GM12875 (cell line): ENCODE measurements around the gene MYH7B.

Source experiments
- H3K4me3 ChIP-seq: one replicate; pipeline ENCODE4 v1.5.1; 2011; ENCODE audit warnings: low read depth, low read length, control low read depth
- TF ChIP-seq, protein P1 (sequence below): IDR thresholded peaks from 2 replicates; pipeline ENCODE4 v1.5.1; 2011; ENCODE audit warnings: low read depth, mild to moderate bottlenecking, control low read depth, inconsistent platforms, low read length, moderate library complexity, borderline replicate concordance; ENCODE audit not compliant: insufficient read depth

Gene MYH7B

DNA sequence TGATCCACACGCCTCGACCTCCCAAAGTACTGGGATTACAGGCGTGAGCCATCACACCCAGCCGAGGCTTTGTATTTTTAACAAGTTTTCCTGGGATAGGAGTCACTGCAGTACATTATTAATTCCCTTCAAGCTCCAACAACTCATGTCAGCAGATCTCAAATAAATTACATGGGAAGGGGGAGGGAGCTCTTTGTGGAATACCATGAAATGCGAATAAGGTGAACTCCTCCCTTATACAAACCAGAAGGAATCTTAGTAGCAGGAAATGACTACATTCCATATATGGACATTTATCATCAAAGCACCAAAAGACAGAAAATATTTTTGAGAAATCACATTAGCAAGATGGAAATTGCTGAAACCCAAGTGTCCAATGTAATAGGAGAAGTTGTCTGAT lies 3.0 kb upstream of the MYH7B start:
- TF ChIP-seq, protein P1, sequence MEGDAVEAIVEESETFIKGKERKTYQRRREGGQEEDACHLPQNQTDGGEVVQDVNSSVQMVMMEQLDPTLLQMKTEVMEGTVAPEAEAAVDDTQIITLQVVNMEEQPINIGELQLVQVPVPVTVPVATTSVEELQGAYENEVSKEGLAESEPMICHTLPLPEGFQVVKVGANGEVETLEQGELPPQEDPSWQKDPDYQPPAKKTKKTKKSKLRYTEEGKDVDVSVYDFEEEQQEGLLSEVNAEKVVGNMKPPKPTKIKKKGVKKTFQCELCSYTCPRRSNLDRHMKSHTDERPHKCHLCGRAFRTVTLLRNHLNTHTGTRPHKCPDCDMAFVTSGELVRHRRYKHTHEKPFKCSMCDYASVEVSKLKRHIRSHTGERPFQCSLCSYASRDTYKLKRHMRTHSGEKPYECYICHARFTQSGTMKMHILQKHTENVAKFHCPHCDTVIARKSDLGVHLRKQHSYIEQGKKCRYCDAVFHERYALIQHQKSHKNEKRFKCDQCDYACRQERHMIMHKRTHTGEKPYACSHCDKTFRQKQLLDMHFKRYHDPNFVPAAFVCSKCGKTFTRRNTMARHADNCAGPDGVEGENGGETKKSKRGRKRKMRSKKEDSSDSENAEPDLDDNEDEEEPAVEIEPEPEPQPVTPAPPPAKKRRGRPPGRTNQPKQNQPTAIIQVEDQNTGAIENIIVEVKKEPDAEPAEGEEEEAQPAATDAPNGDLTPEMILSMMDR: no peak
- no peak overlapping the region for H3K4me3 ChIP-seq

DNA sequence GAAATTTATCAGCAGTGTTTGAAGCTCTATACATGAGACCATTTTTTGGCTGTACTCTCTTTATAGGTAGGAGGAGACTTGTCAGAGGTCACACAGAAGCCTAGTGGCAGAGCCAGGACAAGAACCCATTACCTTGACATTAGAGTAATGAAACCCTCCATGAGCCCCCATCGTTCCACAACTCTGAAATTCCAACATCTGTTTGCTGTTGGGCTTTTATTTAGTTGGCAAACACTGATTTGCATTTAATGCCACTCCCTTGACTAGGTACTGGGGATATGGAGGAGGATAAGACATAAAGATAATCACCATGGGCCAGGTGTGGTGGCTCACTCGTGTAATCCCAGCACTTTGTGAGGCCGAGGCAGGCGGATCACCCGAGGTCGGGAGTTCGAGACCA lies 1.7 kb upstream of the MYH7B start:
- H3K4me3 ChIP-seq: no peak overlapping the region
- TF ChIP-seq, protein P1: no peak

DNA sequence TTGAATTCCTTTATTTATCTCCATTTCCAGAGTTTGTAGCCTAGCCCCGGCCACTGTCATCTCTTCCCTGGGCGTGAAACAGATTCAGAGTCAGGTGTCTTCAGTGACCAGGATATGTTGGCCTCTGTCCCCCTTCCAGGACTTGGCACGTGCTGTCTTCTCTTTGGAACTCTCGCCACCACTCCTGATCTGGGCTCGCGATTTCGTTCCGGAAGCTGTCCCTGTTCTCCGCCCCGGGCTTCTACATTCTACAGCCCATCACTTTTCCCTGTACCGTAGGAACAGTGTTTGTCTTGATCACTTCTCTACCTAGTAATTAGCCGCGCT lies 801 bp upstream of the MYH7B start:
- peak overlapping the region; percentile 60 for H3K4me3 ChIP-seq
- TF ChIP-seq, protein P1: no peak

DNA sequence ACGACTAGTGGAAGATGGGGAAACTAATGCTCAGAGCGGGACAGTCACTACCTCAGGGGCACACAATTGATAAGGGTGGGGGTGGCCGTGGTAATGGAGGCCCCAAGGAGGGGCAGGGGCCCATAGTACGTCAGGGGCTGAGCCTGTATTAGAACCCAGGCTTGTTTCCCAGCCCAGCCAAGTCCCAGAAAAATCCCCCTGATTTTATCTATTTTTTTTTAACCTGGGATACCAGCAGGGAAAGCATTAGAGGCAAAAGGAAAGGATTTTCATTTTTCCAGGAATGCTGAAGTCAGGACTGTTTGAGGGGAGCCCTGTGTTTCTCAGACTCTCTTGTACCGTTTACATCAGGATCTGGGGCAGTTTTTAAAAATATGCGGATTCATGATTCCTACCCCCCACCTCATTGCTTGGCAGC lies 382 bp downstream of the MYH7B start:
- TF ChIP-seq, protein P1: no peak
- H3K4me3 ChIP-seq: peak overlapping the region; percentile 60

DNA sequence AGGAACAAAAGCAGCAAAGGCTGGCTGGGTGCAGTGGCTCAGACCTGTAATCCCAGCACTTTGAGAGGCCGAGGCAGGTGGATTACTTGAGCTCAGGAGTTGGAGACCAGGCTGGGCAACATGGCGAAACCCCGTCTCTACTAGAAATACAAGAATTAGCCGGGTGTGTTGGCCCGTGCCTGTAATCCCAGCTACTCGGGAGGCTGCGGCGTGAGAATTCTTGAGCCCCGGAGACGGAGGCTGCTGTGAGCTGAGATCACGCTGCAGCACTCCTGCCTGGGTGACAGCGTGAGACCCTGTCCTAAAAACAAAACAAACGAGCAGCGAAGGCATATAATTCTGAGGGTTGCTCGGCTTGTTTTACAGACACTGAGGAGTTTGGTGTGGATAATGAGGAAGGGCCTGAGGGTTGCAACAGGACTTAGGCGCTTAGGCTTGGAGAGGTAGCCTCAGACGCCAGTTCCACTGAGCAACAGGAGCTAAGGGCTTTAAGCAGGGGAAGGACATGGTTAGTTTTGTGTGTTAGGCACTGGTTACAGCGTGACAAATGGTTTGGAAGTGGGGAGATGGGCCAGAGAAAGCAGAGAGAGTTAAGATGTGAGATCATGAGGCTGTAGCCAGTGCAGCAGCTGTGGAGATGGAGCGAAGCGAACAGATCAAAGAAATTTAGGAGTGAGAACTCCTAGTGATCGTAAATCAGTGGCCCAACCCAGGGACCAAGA lies 1.2 kb downstream of the MYH7B start:
- TF ChIP-seq, protein P1: no peak

DNA sequence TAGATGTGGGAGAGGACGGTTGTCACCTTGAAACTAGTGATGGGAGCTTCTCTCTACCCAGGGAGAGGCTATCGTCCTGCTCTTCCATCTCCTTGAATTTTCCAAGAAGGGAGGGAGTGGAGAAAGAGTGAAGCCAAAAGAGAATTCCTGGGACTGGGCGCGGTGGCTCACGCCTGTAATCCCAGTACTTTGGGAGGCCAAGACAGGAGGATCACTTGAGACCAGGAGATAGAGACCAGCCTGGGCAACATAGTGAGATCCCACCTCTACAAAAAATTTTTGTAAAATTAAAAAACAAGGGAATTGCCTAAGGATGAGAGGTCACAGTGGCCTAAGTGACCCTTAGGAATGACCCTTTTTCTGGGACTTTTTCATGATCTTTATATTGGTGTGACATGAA lies 8.8 kb downstream of the MYH7B start:
- TF ChIP-seq, protein P1: no peak

More for the DNA sequence above, 1.2 kb downstream of the MYH7B start:
- no peak overlapping the region for H3K4me3 ChIP-seq

DNA sequence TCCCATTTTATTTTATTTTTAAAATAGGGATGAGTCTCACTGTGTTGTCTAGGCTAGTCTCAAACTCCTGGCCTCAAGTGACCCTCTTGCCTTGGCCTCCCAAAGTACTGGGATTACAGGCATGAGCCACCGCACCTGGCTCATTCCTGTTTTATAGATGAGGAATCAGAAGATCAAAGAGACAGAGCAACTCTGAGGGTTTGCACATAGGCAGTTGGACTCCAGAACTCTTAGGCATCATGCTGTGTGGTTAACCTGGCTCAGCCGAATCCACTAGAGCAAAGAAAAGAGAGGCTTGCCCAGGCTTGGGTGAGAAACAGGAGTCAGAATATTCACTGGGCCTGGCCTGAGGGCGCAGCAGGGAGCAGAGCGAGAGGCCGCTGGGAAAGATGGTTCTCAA lies 9.4 kb downstream of the MYH7B start:
- TF ChIP-seq, protein P1: no peak

More for the DNA sequence above, 8.8 kb downstream of the MYH7B start:
- H3K4me3 ChIP-seq: no peak overlapping the region

More for the DNA sequence above, 9.4 kb downstream of the MYH7B start:
- H3K4me3 ChIP-seq: no peak overlapping the region
